Measurements from ENCODE around the gene KRTAP6-1. TPM values are rescaled to one million over a fixed set of nuclear protein-coding genes. Genes with fewer than 3 reads are reported as not detected.

The KRTAP6-1 gene
- total and polyA plus RNA-seq, 4 donors: not detected

DNA sequence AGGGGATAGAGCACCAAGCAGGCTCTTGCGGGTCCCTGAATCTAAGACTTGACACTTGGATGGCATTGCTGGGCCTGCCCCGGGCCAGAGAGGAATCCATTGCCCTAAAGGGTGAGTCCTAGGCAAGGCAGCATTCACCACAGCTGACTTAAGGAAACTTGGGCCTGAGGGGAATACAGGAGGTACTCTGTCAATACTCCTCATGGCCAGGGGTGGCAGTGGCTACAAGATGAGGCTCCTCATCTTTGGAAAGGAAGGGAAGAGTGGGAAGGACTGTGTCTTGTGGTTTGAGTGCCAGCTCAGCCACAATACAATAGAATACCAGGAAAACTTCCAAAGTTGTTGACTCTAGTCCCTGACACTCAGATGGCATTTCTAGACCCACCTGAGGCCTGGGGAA, 7.8 kb downstream of the KRTAP6-1 start:
- ATAC-seq (ENCODE audit: insufficient read depth, low FRiP score): no peak
- Histone ChIP-seq H3K4me3 (no peak overlapping the region), H3K27me3 (ENCODE audit: control insufficient read depth in 3 of 3, insufficient read depth in 3 of 3, low read length in 2 of 3) (no peaks in the 10 kb centered on the region), H3K9me3 (ENCODE audit: control insufficient read depth in 4 of 4, insufficient read depth in 3 of 4, low read length in 3 of 4) (no peaks in the 10 kb centered on the region), H3K36me3 (ENCODE audit: control insufficient read depth in 4 of 4, insufficient read depth in 4 of 4, low read length in 4 of 4) (no peaks in the 10 kb centered on the region), H3K4me1 (ENCODE audit: control insufficient read depth in 5 of 5, insufficient read depth in 5 of 5, low read length in 5 of 5) (no peaks in the 10 kb centered on the region), H3K9ac (ENCODE audit: insufficient read depth in 1 of 2, low read length in 2 of 2) (no peak overlapping the region), H3K27ac (ENCODE audit: low read depth in 1 of 2, low read length in 1 of 2) (no peak overlapping the region)
- 88 to 93% methylated on average over 2 of the region's 2 CpGs for WGBS, 2 donors
- DNase-seq: no peak
- TF ChIP-seq, protein P1, sequence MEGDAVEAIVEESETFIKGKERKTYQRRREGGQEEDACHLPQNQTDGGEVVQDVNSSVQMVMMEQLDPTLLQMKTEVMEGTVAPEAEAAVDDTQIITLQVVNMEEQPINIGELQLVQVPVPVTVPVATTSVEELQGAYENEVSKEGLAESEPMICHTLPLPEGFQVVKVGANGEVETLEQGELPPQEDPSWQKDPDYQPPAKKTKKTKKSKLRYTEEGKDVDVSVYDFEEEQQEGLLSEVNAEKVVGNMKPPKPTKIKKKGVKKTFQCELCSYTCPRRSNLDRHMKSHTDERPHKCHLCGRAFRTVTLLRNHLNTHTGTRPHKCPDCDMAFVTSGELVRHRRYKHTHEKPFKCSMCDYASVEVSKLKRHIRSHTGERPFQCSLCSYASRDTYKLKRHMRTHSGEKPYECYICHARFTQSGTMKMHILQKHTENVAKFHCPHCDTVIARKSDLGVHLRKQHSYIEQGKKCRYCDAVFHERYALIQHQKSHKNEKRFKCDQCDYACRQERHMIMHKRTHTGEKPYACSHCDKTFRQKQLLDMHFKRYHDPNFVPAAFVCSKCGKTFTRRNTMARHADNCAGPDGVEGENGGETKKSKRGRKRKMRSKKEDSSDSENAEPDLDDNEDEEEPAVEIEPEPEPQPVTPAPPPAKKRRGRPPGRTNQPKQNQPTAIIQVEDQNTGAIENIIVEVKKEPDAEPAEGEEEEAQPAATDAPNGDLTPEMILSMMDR (IDR thresholded peaks at IDR 0.05; ENCODE audit: control extremely low read depth, extremely low read depth): no peak

DNA sequence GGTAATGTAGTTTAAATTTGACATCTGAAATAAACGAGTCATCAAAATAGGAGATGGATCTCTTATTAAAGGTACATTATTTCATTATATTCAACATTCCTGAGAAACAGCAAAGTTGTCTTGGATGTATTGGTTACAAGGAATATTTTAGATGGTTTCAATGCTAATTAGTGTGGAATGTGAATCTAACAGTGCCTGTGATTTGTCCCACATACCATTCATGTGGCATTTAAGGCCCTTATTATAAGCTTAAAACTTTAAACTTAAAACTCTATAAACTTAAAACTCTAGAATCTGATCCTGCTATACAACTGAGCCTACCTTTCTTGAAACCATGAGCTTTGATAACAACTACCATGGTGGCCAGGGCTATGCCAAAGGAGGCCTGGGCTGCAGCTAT, 12.9 kb downstream of the KRTAP6-1 start, which contains the start of gene KRTAP22-1:
TSS of gene KRTAP22-1 (plus strand) at position 301 of the 400 bp plus-strand sequence.
- no peaks in the 10 kb centered on the region for H3K36me3 ChIP-seq (ENCODE audit: control insufficient read depth in 4 of 4, insufficient read depth in 4 of 4, low read length in 4 of 4)
- H3K9ac ChIP-seq (ENCODE audit: insufficient read depth in 1 of 2, low read length in 2 of 2): no peak within 1 kb of the TSS
- H3K4me1 ChIP-seq (ENCODE audit: control insufficient read depth in 5 of 5, insufficient read depth in 5 of 5, low read length in 5 of 5): no peaks in the 10 kb centered on the region
- ATAC-seq (ENCODE audit: insufficient read depth, low FRiP score) (no peak), DNase-seq (no peak)
- WGBS, 2 donors: 57 to 93% methylated on average over 1 of the region's 1 CpG
- no peak within 1 kb of the TSS for H3K27ac ChIP-seq (ENCODE audit: low read depth in 1 of 2, low read length in 1 of 2)
- H3K27me3 ChIP-seq (ENCODE audit: control insufficient read depth in 3 of 3, insufficient read depth in 3 of 3, low read length in 2 of 3): no peaks in the 10 kb centered on the region
- no peak within 1 kb of the TSS for H3K4me3 ChIP-seq
- TF ChIP-seq, protein P1 (IDR thresholded peaks at IDR 0.05; ENCODE audit: control extremely low read depth, extremely low read depth): no peak
- no peaks in the 10 kb centered on the region for H3K9me3 ChIP-seq (ENCODE audit: control insufficient read depth in 4 of 4, insufficient read depth in 3 of 4, low read length in 3 of 4)

DNA sequence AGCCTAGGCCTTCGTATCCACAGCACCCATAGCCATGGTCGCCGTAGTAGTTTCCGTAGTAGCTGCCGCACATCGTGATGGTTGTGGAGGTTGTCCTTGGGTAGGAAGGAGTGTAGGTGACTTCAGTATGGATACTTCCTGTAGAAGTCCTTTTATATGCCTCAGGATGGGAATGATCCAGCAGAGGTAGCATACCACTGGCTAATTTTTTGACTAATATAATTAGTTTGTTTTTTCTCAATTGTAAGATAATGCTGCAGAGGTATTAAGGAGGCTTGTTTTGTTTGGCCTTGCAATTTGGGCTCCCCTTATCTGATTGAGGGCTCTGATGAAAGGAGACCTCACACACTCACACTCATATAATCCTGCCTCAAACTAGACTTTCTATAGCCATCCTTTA, 14.9 kb downstream of the KRTAP6-1 start, which contains the start of gene KRTAP6-2:
TSS of gene KRTAP6-2 (minus strand) at position 101 of the 400 bp plus-strand sequence. CDS start at position 73, 28 bp downstream.
- H3K36me3 ChIP-seq (ENCODE audit: control insufficient read depth in 4 of 4, insufficient read depth in 4 of 4, low read length in 4 of 4): no peaks in the 10 kb centered on the region
- H3K27me3 ChIP-seq (ENCODE audit: control insufficient read depth in 3 of 3, insufficient read depth in 3 of 3, low read length in 2 of 3): no peaks in the 10 kb centered on the region
- no peaks in the 10 kb centered on the region for H3K4me1 ChIP-seq (ENCODE audit: control insufficient read depth in 5 of 5, insufficient read depth in 5 of 5, low read length in 5 of 5)
- H3K27ac ChIP-seq (ENCODE audit: low read depth in 1 of 2, low read length in 1 of 2): no peak within 1 kb of the TSS
- ATAC-seq (ENCODE audit: insufficient read depth, low FRiP score): no peak
- H3K9me3 ChIP-seq (ENCODE audit: control insufficient read depth in 4 of 4, insufficient read depth in 3 of 4, low read length in 3 of 4): no peaks in the 10 kb centered on the region
- WGBS, 2 donors: 95 to 99% methylated on average over 6 of the region's 6 CpGs
- no peak within 1 kb of the TSS for H3K4me3 ChIP-seq
- TF ChIP-seq, protein P1 (IDR thresholded peaks at IDR 0.05; ENCODE audit: control extremely low read depth, extremely low read depth): no peak
- no peak for DNase-seq
- no peak within 1 kb of the TSS for H3K9ac ChIP-seq (ENCODE audit: insufficient read depth in 1 of 2, low read length in 2 of 2)

DNA sequence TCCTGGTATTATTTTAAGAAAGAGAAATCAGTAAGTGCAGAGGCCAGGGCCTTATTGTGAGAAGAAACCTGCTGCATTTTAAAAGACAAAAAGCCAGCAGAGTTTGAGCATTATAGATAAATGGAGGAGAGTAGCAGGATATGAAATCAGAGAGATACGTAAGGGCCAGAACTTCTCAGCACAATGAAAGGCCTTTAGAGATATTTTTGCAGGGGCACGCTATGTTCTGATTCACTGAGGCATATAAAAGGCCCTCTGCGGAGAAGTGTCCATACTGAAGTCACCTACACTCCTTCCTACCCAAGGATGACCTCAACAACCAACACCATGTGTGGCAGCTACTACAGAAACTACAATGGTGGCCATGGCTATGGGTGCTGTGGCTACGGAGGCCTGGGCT, 21.6 kb downstream of the KRTAP6-1 start, which contains the start of gene KRTAP6-3:
TSS of gene KRTAP6-3 (plus strand) at position 301 of the 400 bp plus-strand sequence. CDS start at position 307, 6 bp downstream.
- no peak for ATAC-seq (ENCODE audit: insufficient read depth, low FRiP score)
- Histone ChIP-seq H3K27ac (ENCODE audit: low read depth in 1 of 2, low read length in 1 of 2) (no peak within 1 kb of the TSS), H3K27me3 (ENCODE audit: control insufficient read depth in 3 of 3, insufficient read depth in 3 of 3, low read length in 2 of 3) (no peaks in the 10 kb centered on the region), H3K9ac (ENCODE audit: insufficient read depth in 1 of 2, low read length in 2 of 2) (no peak within 1 kb of the TSS), H3K4me3 (no peak within 1 kb of the TSS), H3K9me3 (ENCODE audit: control insufficient read depth in 4 of 4, insufficient read depth in 3 of 4, low read length in 3 of 4) (no peaks in the 10 kb centered on the region), H3K36me3 (ENCODE audit: control insufficient read depth in 4 of 4, insufficient read depth in 4 of 4, low read length in 4 of 4) (no peaks in the 10 kb centered on the region), H3K4me1 (ENCODE audit: control insufficient read depth in 5 of 5, insufficient read depth in 5 of 5, low read length in 5 of 5) (no peaks in the 10 kb centered on the region)
- 93 to 95% methylated on average over 4 of the region's 4 CpGs for WGBS, 2 donors
- DNase-seq: no peak
- TF ChIP-seq, protein P1 (IDR thresholded peaks at IDR 0.05; ENCODE audit: control extremely low read depth, extremely low read depth): no peak
